ENCODE data around the gene PFDN2. TPM values are rescaled to one million over a fixed set of nuclear protein-coding genes. Genes with fewer than 3 reads are reported as not detected.

Gene PFDN2
- 39.3 and 49.1 TPM in 2 replicates for total RNA-seq

GRCh38 chr1:161117759-161118581 is at the start of gene PFDN2, which contains the start of gene NIT1:
PFDN2 (minus strand) TSS chr1:161118037; CDS start chr1:161118026, 11 bp downstream.
NIT1 (plus strand) TSS chr1:161118105; CDS start chr1:161118177, 72 bp downstream.

GRCh38 chr1:161165742-161166668 is 48.2 kb upstream of the PFDN2 start, which contains the start of gene PPOX:
PPOX (plus strand) TSS chr1:161166426; CDS start chr1:161166848, 422 bp downstream.

GRCh38 chr1:161159087-161159912 is 41.5 kb upstream of the PFDN2 start, which contains the start of gene USP21:
USP21 (plus strand) TSS chr1:161159500; CDS start chr1:161160641, 1,141 bp downstream.

DNA sequence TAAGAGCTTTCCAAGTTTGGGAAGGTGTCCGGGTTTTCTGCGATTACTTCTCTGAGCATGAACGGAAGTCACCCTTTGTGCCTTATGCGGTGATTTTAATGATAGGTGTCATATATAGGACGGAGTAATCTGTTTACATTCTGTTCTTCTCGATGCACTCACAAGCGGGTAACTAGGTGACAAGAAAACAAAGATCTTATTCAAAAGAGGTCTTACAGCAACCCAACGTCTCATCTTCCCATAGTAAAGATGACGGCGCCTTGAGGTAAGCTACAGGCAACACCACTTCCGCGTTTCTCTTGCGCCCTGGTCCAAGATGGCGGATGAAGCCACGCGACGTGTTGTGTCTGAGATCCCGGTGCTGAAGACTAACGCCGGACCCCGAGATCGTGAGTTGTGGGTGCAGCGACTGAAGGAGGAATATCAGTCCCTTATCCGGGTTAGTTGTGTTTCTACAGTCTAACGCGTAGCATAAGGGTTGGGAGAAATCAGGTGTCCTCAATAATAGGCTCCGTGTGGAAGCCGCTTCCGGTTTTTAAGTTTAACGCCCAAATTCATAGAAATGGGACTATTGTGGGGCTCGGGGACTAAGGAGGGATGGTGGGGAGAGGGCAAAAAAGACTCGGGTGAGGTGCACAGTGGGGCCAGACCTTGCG is 36.0 kb upstream of the PFDN2 start, which contains the start of gene UFC1:
Gene UFC1 (plus strand): TSS at position 297 of the 656 bp plus-strand sequence. CDS start 20 bp downstream, at position 317.

DNA sequence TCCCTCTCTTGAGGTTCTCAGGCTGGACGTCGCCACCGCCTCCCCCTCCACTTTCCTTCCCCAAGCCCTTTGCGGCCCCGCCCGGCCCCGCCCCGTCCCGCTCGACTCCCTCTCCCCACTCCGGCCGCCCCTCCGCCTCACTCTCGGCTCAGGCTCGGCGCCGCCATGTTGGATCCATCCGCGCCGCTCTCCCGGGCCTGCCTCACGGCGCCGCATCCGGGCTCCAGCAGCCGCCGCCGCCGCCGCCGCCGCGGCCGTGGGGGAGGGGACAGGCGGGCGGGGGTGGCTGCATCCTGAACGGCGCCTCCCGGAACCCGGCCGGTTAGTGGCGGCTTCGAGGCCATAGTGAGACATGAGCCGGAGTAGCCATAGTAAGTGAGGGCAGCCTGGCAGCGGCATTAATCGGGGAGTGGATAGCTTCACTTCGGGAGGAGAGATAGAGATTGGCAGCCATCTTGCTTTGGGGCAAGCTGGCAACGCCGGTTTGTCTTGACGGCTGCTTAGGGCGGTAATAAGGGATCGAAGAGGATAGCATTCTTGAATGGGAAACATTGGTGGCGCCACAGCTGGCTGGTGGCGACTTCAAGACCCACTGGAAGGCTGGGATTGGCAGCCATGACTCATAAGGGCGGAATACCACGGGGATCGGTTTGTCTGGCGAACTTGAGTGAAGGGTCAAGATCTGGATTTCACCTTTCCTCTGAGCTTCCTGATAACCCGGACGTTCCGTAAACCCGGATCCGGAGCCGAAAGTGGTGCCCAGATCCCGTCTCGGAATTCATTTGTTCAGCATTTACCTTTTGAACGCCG is 14.8 kb upstream of the PFDN2 start, which contains the start of gene DEDD:
Gene DEDD (minus strand): TSS at position 258 of the 810 bp plus-strand sequence. CDS start 8,205 bp downstream, outside the sequence.

GRCh38 chr1:161098210-161099068 is 19.4 kb downstream of the PFDN2 start, which contains the start of gene KLHDC9:
KLHDC9 (plus strand) TSS chr1:161098361; CDS start chr1:161098536, 175 bp downstream.

GRCh38 chr1:161089251-161089924 is 28.4 kb downstream of the PFDN2 start, which contains the start of gene NECTIN4:
NECTIN4 (minus strand) TSS chr1:161089558; CDS start chr1:161089296, 262 bp downstream.

GRCh38 chr1:161069731-161070270 is 48.0 kb downstream of the PFDN2 start, which contains the start of gene ARHGAP30:
ARHGAP30 (minus strand) TSS chr1:161069891; CDS start chr1:161069624, 267 bp downstream.

Other genes starting within 250 kb of the PFDN2 start
- 3.5 and 123 TPM in 2 replicates for gene ITLN1, start 232.9 kb downstream of the PFDN2 start, total RNA-seq
- 0.47 TPM in 1 of 2 replicates, not detected in the other for gene ITLN2, start 163.2 kb downstream of the PFDN2 start, total RNA-seq
- 6.6 and 11.7 TPM in 2 replicates for gene F11R, start 96.9 kb downstream of the PFDN2 start, total RNA-seq
- 37.9 TPM in 1 of 2 replicates, not detected in the other for gene TSTD1, start 79.1 kb downstream of the PFDN2 start, total RNA-seq
- gene USF1, start 72.1 kb downstream of the PFDN2 start, total RNA-seq: 33.5 and 36.9 TPM in 2 replicates
- not detected in 2 replicates for gene ARHGAP30, start 48.1 kb downstream of the PFDN2 start, total RNA-seq
- gene NECTIN4, start 28.5 kb downstream of the PFDN2 start, total RNA-seq: 0.12 TPM in 1 of 2 replicates, not detected in the other
- 0.58 and 3.3 TPM in 2 replicates for gene KLHDC9, start 19.7 kb downstream of the PFDN2 start, total RNA-seq
- 20.6 and 24.7 TPM in 2 replicates for gene NIT1, start 68 bp upstream of the PFDN2 start, total RNA-seq
- 18.0 and 18.2 TPM in 2 replicates for gene DEDD, start 14.6 kb upstream of the PFDN2 start, total RNA-seq
- 81.6 and 105 TPM in 2 replicates for gene UFC1, start 35.9 kb upstream of the PFDN2 start, total RNA-seq
- gene USP21, start 41.5 kb upstream of the PFDN2 start, total RNA-seq: 9.0 and 10.4 TPM in 2 replicates
- gene PPOX, start 48.4 kb upstream of the PFDN2 start, total RNA-seq: 6.5 and 11.8 TPM in 2 replicates
- gene B4GALT3, start 59.5 kb upstream of the PFDN2 start, total RNA-seq: 23.6 and 26.8 TPM in 2 replicates
- gene ADAMTS4, start 81.0 kb upstream of the PFDN2 start, total RNA-seq: 1.8 and 3.4 TPM in 2 replicates
- 84.6 and 90.7 TPM in 2 replicates for gene NDUFS2, start 84.3 kb upstream of the PFDN2 start, total RNA-seq
- not detected in 2 replicates for gene FCER1G, start 97.3 kb upstream of the PFDN2 start, total RNA-seq
- not detected in 2 replicates for gene APOA2, start 105.6 kb upstream of the PFDN2 start, total RNA-seq
- gene TOMM40L, start 108.0 kb upstream of the PFDN2 start, total RNA-seq: 2.5 and 5.8 TPM in 2 replicates
- not detected in 2 replicates for gene NR1I3, start 120.2 kb upstream of the PFDN2 start, total RNA-seq
- gene PCP4L1, start 140.7 kb upstream of the PFDN2 start, total RNA-seq: not detected in 2 replicates
- 0.23 and 0.34 TPM in 2 replicates for gene MPZ, start 191.9 kb upstream of the PFDN2 start, total RNA-seq
- gene SDHC, start 196.3 kb upstream of the PFDN2 start, total RNA-seq: 20.9 and 31.2 TPM in 2 replicates
- gene CFAP126, start 249.8 kb upstream of the PFDN2 start, total RNA-seq: not detected in 2 replicates

Data from pericardium fibroblast (primary cell).